SU-DHL-6 (cell line): ENCODE results near the gene AADAC.

Source experiments
- H2AFZ ChIP-seq: fragments of 200-600 bp; sonication (generic); 2 replicates; pipeline ENCODE4 v1.6.1; 2014; ENCODE audit warnings: low read depth, mild to moderate bottlenecking, moderate library complexity, mixed read lengths, antibody characterized with exemption, low read length; ENCODE audit not compliant: severe bottlenecking
- H3F3A ChIP-seq: fragments of 200-600 bp; shearing (Covaris generic); 2 replicates; pipeline ENCODE4 v1.6.0; 2016; ENCODE audit warnings: antibody characterized with exemption, mild to moderate bottlenecking; ENCODE audit not compliant: insufficient read depth
- H3K27ac ChIP-seq: fragments of 200-600 bp; sonication (generic); 2 replicates; pipeline ENCODE4 v1.5.1; 2016; ENCODE audit warnings: low read depth, mild to moderate bottlenecking, low read length, moderate library complexity, mixed read lengths
- H3K27me3 ChIP-seq: fragments of 200-600 bp; sonication (generic), shearing (Covaris generic); 2 replicates; pipeline ENCODE4 v1.6.0; 2014; ENCODE audit warnings: mild to moderate bottlenecking, low read length
- H3K36me3 ChIP-seq: fragments of 200-600 bp; sonication (generic); 2 replicates; pipeline ENCODE4 v1.6.1; 2014; ENCODE audit warnings: mild to moderate bottlenecking, low read length, mixed read lengths
- H3K4me2 ChIP-seq: fragments of 300-600, 200-600 bp; shearing (Covaris generic), sonication (generic); 2 replicates; pipeline ENCODE4 v1.6.0; 2014; ENCODE audit warnings: low read length, low read depth, mild to moderate bottlenecking; ENCODE audit not compliant: poor library complexity, severe bottlenecking
- H3K4me3 ChIP-seq: fragments of 200-600 bp; sonication (generic); 2 replicates; pipeline ENCODE4 v1.5.1; 2014; ENCODE audit warnings: antibody characterized with exemption, low read length, mild to moderate bottlenecking, mixed read lengths; ENCODE audit not compliant: insufficient read depth, poor library complexity, severe bottlenecking
- H3K79me2 ChIP-seq: fragments of 200-600 bp; sonication (generic); 2 replicates; pipeline ENCODE4 v1.6.1; 2014; ENCODE audit warnings: mild to moderate bottlenecking, low read length, moderate library complexity; ENCODE audit not compliant: insufficient read depth
- H3K9ac ChIP-seq: fragments of 200-600 bp; sonication (generic); 2 replicates; pipeline ENCODE4 v1.7.0; 2014; ENCODE audit warnings: mild to moderate bottlenecking, low read length
- H3K9me2 ChIP-seq: fragments of 200-600 bp; sonication (generic); replicated peaks from 2 replicates; pipeline ENCODE4 v1.6.1; 2014; ENCODE audit warnings: low read length; ENCODE audit not compliant: insufficient read depth
- H3K9me3 ChIP-seq: fragments of 200-600 bp; sonication (generic); 2 replicates; pipeline ENCODE4 v1.6.1; 2014; ENCODE audit warnings: low read length, mixed read lengths; ENCODE audit not compliant: insufficient read depth
- H4K20me1 ChIP-seq: fragments of 200-600 bp; sonication (generic); 2 replicates; pipeline ENCODE4 v1.6.1; 2014; ENCODE audit warnings: low read depth, mild to moderate bottlenecking, antibody characterized with exemption, low read length, moderate library complexity, mixed read lengths
- EZH2phosphoT487 ChIP-seq: fragments of 200-600 bp; sonication (generic), shearing (Covaris generic); conservative IDR thresholded peaks from 2 replicates; pipeline ENCODE4 v1.6.1; 2018; ENCODE audit warnings: mild to moderate bottlenecking, antibody characterized with exemption, low read length, moderate library complexity, mixed read lengths
- TF ChIP-seq, protein P1 (sequence below): fragments of 200-600 bp; sonication (generic); IDR thresholded peaks from one replicate; pipeline ENCODE4 v1.5.1; 2017; ENCODE audit warnings: antibody characterized with exemption, mild to moderate bottlenecking, low read length, moderate library complexity; ENCODE audit not compliant: insufficient read depth, poor library complexity, severe bottlenecking

The AADAC gene

GRCh38 chr3:151835751-151836525, 22.0 kb downstream of the AADAC start:
- Histone ChIP-seq H2AFZ (no peak overlapping the region), H3K9ac (no peak overlapping the region), H3K9me3 (no peaks in the 10 kb centered on the region), H3K27ac (no peak overlapping the region), H3K4me3 (no peak overlapping the region), H3K36me3 (no peaks in the 10 kb centered on the region), H4K20me1 (no peaks in the 10 kb centered on the region), H3K4me2 (no peak overlapping the region), H3K79me2 (no peaks in the 10 kb centered on the region), H3K9me2 (no peaks in the 10 kb centered on the region), H3F3A (no peaks in the 10 kb centered on the region), H3K27me3 (no peaks in the 10 kb centered on the region)
- TF ChIP-seq, protein P1, sequence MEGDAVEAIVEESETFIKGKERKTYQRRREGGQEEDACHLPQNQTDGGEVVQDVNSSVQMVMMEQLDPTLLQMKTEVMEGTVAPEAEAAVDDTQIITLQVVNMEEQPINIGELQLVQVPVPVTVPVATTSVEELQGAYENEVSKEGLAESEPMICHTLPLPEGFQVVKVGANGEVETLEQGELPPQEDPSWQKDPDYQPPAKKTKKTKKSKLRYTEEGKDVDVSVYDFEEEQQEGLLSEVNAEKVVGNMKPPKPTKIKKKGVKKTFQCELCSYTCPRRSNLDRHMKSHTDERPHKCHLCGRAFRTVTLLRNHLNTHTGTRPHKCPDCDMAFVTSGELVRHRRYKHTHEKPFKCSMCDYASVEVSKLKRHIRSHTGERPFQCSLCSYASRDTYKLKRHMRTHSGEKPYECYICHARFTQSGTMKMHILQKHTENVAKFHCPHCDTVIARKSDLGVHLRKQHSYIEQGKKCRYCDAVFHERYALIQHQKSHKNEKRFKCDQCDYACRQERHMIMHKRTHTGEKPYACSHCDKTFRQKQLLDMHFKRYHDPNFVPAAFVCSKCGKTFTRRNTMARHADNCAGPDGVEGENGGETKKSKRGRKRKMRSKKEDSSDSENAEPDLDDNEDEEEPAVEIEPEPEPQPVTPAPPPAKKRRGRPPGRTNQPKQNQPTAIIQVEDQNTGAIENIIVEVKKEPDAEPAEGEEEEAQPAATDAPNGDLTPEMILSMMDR: no peak
- TF ChIP-seq EZH2phosphoT487: no peak

GRCh38 chr3:151837057-151837456, 23.1 kb downstream of the AADAC start:
- Histone ChIP-seq H3K27ac (no peak overlapping the region), H3K4me3 (no peak overlapping the region), H3K4me2 (no peak overlapping the region)

GRCh38 chr3:151838574-151839312, 24.8 kb downstream of the AADAC start:
- Histone ChIP-seq H2AFZ (no peak overlapping the region), H4K20me1 (no peaks in the 10 kb centered on the region), H3K4me2 (peak overlapping the region; percentile 31), H3K9ac (no peak overlapping the region), H3K4me3 (no peak overlapping the region), H3F3A (no peaks in the 10 kb centered on the region), H3K27ac (no peak overlapping the region), H3K27me3 (no peaks in the 10 kb centered on the region), H3K9me2 (no peaks in the 10 kb centered on the region), H3K36me3 (no peaks in the 10 kb centered on the region), H3K9me3 (no peaks in the 10 kb centered on the region), H3K79me2 (no peaks in the 10 kb centered on the region)
- TF ChIP-seq EZH2phosphoT487: no peak
- TF ChIP-seq, protein P1: peak; percentile 68

More at GRCh38 chr3:151837057-151837456, 23.1 kb downstream of the AADAC start:
- H3K9me3 ChIP-seq: no peaks in the 10 kb centered on the region
- no peak overlapping the region for H2AFZ ChIP-seq
- H3K9me2 ChIP-seq: no peaks in the 10 kb centered on the region
- H3K9ac ChIP-seq: no peak overlapping the region
- no peaks in the 10 kb centered on the region for H4K20me1 ChIP-seq
- no peaks in the 10 kb centered on the region for H3F3A ChIP-seq
- H3K36me3 ChIP-seq: no peaks in the 10 kb centered on the region
- H3K27me3 ChIP-seq: no peaks in the 10 kb centered on the region
- H3K79me2 ChIP-seq: no peaks in the 10 kb centered on the region
- no peak for TF ChIP-seq EZH2phosphoT487
- TF ChIP-seq, protein P1: no peak
